Measurements from ENCODE around the gene ARHGAP44. TPM values are rescaled to one million over a fixed set of nuclear protein-coding genes. Genes with fewer than 3 reads are reported as not detected.

The ARHGAP44 gene
- total and polyA plus RNA-seq, 2 of the 4 experiments (the other 2 are of a cell fraction): 0.54 to 1.0 TPM

DNA sequence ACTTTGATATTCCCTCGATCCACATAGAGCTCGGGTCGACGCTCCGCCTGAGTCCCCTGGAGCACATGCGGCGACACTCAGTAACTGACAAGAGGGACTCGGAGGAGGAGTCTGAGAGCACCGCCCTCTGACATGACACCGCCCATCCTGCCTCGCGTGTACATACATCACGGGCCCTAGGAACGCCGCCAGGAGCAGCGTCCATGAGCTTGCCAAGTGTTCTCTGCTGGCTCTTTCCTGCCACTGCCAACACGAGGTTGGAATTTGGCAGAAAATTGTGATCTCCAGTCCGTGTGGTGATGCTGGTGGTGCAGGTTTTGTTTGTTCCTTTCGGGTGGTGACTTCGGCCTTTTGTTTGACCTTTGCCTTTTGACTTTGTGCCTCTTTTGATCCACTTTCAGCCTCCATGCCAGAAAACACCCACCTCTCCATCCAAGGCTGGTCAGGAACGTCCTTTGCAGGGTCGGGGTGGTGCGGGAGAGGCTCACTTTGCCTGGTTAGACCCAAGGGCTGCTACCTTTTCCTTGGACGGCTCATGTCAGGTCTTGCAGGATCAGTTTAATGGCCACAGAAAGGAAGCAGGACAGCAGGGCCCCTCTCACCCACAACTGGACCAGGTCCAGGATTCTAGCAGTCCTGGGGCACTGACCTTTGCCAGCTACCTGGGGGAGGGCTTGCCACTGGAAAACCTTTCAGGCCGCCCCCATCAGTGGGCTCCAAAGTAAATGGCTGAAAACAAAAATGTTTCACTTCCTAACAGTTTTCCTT lies 200.9 kb downstream of the ARHGAP44 start:
- no peak overlapping the region for H2BK20ac ChIP-seq (ENCODE audit: low read depth, low read length)
- no peaks in the 10 kb centered on the region for H3K27me3 ChIP-seq (ENCODE audit: control insufficient read depth, insufficient read depth, low read length)
- H2BK5ac ChIP-seq (ENCODE audit: low read depth, low read length, poor library complexity, severe bottlenecking): no peak overlapping the region
- ChIA-PET POLR2A (ENCODE audit: unreplicated experiment) (no interaction called here), CTCF (no interaction called here)
- H3K9ac ChIP-seq (ENCODE audit: low read depth, low read length): no peak overlapping the region
- dilution Hi-C loops (cut with HindIII; ENCODE audit: low sequenced_read_pairs, unreplicated experiment): no loop called here
- H4K8ac ChIP-seq (ENCODE audit: low read depth in 2 of 2, low read length in 2 of 2): no peak overlapping the region
- in situ Hi-C loops (cut with MboI; ENCODE audit: low sequenced_read_pairs): no loop called here
- peaks cover 47% of the 10 kb centered on the region for H3K36me3 ChIP-seq (ENCODE audit: control insufficient read depth, insufficient read depth, low read length)
- no peak overlapping the region for H3K18ac ChIP-seq (ENCODE audit: low read depth, low read length)
- intact Hi-C loops (cut with micrococcal nuclease): no loop called here
- H4K5ac ChIP-seq (ENCODE audit: low read depth, low read length): no peak overlapping the region
- no peak overlapping the region for H2AK5ac ChIP-seq (ENCODE audit: low read depth, low read length)
- no peak overlapping the region for H2BK15ac ChIP-seq (ENCODE audit: low read depth, low read length)
- no TSS peak for BruUV-seq (replicated peaks)
- no peak overlapping the region for H2AK9ac ChIP-seq (replicated peaks; ENCODE audit: low read depth, low read length, poor library complexity)
- H4K91ac ChIP-seq (ENCODE audit: insufficient read depth, low read depth, low read length): no peak overlapping the region
- no peak overlapping the region for H2AFZ ChIP-seq (replicated peaks; ENCODE audit: low read length, poor library complexity)
- H4K20me1 ChIP-seq (ENCODE audit: insufficient read depth, low read length): no peaks in the 10 kb centered on the region
- DNase-seq (no peak), ATAC-seq (ENCODE audit: low read depth) (no peak)
- H3K27ac ChIP-seq (ENCODE audit: insufficient read depth, low read length): no peak overlapping the region
- H3K14ac ChIP-seq (replicated peaks; ENCODE audit: low read depth, low read length): no peak overlapping the region
- no peak overlapping the region for H3K4me3 ChIP-seq (ENCODE audit: insufficient read depth, low read depth, low read length)
- H3K4ac ChIP-seq (ENCODE audit: low read depth, low read length): no peak overlapping the region
- no peak overlapping the region for H3K23ac ChIP-seq (ENCODE audit: low read depth, low read length)
- H3K9me3 ChIP-seq (ENCODE audit: control insufficient read depth, insufficient read depth, low read length): no peaks in the 10 kb centered on the region
- H3K79me1 ChIP-seq (ENCODE audit: low read depth in 1 of 2, low read length in 2 of 2): no peaks in the 10 kb centered on the region
- no peaks in the 10 kb centered on the region for H3K4me1 ChIP-seq (ENCODE audit: control insufficient read depth, insufficient read depth, low read length)
- no peaks in the 10 kb centered on the region for H3K9me1 ChIP-seq (ENCODE audit: insufficient read depth, low read length)
- H2BK120ac ChIP-seq (ENCODE audit: low read depth, low read length): no peak overlapping the region
- H3K56ac ChIP-seq (ENCODE audit: extremely low read depth, insufficient read depth, low read length): no peak overlapping the region
- TF ChIP-seq SMC3 (IDR thresholded peaks at IDR 0.05; ENCODE audit: low read depth, low read length): no peak
- TF ChIP-seq FOS (IDR thresholded peaks at IDR 0.05; ENCODE audit: low read depth, low read length): no peak
- no peak for TF ChIP-seq CHD1 (IDR thresholded peaks at IDR 0.05; ENCODE audit: low read depth, low read length)
- TF ChIP-seq BHLHE40 (IDR thresholded peaks at IDR 0.05; ENCODE audit: low read depth, low read length): no peak
- TF ChIP-seq CEBPB (IDR thresholded peaks at IDR 0.05; ENCODE audit: low read depth, low read length): no peak
- no peak for TF ChIP-seq RCOR1 (IDR thresholded peaks at IDR 0.05; ENCODE audit: insufficient replicate concordance, low read length)
- TF ChIP-seq NFE2L2 (IDR thresholded peaks at IDR 0.05; ENCODE audit: low read depth, low read length): no peak
- TF ChIP-seq, protein P1, sequence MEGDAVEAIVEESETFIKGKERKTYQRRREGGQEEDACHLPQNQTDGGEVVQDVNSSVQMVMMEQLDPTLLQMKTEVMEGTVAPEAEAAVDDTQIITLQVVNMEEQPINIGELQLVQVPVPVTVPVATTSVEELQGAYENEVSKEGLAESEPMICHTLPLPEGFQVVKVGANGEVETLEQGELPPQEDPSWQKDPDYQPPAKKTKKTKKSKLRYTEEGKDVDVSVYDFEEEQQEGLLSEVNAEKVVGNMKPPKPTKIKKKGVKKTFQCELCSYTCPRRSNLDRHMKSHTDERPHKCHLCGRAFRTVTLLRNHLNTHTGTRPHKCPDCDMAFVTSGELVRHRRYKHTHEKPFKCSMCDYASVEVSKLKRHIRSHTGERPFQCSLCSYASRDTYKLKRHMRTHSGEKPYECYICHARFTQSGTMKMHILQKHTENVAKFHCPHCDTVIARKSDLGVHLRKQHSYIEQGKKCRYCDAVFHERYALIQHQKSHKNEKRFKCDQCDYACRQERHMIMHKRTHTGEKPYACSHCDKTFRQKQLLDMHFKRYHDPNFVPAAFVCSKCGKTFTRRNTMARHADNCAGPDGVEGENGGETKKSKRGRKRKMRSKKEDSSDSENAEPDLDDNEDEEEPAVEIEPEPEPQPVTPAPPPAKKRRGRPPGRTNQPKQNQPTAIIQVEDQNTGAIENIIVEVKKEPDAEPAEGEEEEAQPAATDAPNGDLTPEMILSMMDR (conservative IDR thresholded peaks at IDR 0.05; ENCODE audit: low read depth, low read length): no peak
- no peak for TF ChIP-seq RFX5 (IDR thresholded peaks at IDR 0.05; ENCODE audit: low read depth, low read length)
- no peak for TF ChIP-seq MAZ (IDR thresholded peaks at IDR 0.05; ENCODE audit: borderline replicate concordance, low read depth, low read length)
- no peak for TF ChIP-seq RAD21 (IDR thresholded peaks at IDR 0.05; ENCODE audit: low read length)
- WGBS, 2 experiments (ENCODE audit: extremely low coverage in 2 of 2, insufficient read length in 1 of 2): 99% methylated on average over 12 of the region's 25 CpGs; no CpG with 5 or more reads in 1 of the 2 experiments
- H3K4me2 ChIP-seq (ENCODE audit: low read depth, low read length): no peak overlapping the region

All from IMR-90 (cell line).